SU-DHL-6 (cell line): ENCODE data around the gene PTPRN2.

Experiments
- CTCF ChIP-seq: fragments of 200-600 bp; sonication (generic); IDR thresholded peaks from one replicate; pipeline ENCODE4 v1.5.1; 2017; ENCODE audit warnings: antibody characterized with exemption, mild to moderate bottlenecking, low read length, moderate library complexity; ENCODE audit not compliant: insufficient read depth, poor library complexity, severe bottlenecking
- EZH2phosphoT487 ChIP-seq: fragments of 200-600 bp; sonication (generic), shearing (Covaris generic); conservative IDR thresholded peaks from 2 replicates; pipeline ENCODE4 v1.6.1; 2018; ENCODE audit warnings: mild to moderate bottlenecking, antibody characterized with exemption, low read length, moderate library complexity, mixed read lengths

- TF ChIP-seq CTCF: no peak
- TF ChIP-seq EZH2phosphoT487: no peak
Observed at GRCh38 chr7:157984423-157985163, 603.0 kb downstream of the PTPRN2 start.
